NCI-H774 (cell line): ENCODE data around the gene DLX5.

Experiments
- DNase-seq: peaks from one replicate; lab custom pipeline; 2025; lab: John Stamatoyannopoulos, UW

Gene DLX5

GRCh38 chr7:97018126-97018601, 6.5 kb downstream of the DLX5 start:
- DNase-seq, result no peak

DNA sequence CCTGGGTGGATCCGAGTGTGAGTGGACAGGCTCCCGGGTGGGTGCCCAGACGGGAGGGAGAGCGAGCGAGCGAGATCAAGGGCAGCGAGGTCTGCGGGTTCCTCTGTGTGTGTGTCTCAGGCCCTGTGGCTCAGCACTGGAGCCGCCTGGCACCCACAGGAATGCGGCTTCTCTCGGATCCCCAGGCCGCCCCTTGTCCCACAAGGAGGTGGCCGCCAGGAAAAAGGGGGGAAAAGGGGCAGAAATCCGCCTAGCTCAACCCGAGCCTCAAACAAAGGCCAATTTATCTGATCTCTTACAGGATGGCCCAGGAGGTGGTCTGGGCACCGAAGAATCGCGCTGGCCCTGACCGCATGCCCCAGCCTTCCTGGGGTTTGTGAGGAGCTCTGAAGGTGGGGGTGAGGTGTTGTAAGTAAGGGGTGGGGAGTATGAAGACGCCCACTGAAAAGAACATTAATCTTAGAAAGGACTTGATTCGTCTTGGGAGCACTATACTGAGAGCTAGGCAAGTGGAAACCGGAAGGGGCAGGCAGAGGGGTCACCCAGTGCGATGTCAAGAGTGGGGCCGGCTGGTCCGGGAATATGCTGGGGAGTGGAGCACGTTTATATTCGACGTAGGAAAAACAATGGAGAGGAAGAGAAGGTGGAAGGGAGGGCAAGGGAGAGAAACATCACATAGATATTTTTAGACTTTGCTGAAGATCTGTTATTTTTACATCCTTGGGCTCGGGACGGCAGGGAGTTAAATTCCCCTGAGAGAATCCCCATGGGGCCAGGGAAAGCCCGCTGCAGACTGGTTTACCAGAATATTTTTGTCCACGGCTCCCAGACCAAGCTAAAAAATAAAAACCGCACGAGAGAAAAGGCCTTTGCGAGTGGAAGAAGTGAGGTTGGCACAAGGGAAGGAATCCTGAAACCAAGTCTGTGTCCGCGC, 7.2 kb downstream of the DLX5 start:
- DNase-seq, result no peak

- peak; percentile 76 for DNase-seq
Observed at GRCh38 chr7:97016381-97017191, 8.0 kb downstream of the DLX5 start.

DNA sequence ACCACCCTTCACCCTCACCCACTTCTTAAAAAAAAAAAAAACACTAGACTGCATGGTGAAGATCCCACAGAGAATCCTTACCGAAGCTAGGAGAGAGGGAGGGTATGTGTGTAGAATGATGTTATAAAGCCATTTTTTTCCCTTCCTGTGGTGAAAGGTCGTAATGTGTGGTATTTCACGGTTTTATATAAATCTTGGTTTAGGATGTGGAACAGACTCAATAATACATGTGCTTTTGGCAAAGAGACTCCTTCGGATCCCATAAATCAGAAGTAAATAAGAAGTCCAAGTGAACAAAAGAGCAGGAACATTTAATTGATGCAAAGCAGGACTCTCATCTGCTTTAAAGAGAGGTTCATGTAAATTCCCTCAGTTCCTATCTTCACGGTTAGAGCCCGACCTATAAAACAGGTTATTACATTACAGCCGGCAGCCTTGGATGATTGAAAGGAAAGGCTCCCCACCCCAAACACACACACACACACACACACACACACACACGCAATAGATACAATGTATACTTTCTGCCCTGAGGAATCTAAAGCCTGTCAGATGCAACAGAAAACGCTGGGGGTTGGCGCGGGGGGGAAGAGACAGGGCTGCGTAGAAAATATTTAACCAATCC, 8.8 kb downstream of the DLX5 start:
- DNase-seq, result no peak

GRCh38 chr7:97015279-97015678, 9.4 kb downstream of the DLX5 start:
- no peak for DNase-seq

GRCh38 chr7:97014145-97014750, 10.4 kb downstream of the DLX5 start:
- no peak for DNase-seq

DNA sequence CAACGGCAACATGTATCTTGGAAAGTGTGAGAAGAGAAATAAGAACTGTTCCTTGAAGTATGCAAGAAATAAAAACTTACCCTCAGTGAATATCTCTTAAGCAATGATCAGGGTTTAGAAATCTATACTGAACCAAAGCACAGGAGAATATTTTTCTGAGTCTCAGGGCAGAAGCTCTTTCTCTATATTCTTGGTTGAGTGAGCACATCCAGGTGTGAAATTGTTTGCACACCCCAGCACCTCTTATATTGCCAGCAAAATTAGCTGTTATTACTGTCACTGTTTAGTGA, 10.8 kb downstream of the DLX5 start:
- DNase-seq, result no peak

DNA sequence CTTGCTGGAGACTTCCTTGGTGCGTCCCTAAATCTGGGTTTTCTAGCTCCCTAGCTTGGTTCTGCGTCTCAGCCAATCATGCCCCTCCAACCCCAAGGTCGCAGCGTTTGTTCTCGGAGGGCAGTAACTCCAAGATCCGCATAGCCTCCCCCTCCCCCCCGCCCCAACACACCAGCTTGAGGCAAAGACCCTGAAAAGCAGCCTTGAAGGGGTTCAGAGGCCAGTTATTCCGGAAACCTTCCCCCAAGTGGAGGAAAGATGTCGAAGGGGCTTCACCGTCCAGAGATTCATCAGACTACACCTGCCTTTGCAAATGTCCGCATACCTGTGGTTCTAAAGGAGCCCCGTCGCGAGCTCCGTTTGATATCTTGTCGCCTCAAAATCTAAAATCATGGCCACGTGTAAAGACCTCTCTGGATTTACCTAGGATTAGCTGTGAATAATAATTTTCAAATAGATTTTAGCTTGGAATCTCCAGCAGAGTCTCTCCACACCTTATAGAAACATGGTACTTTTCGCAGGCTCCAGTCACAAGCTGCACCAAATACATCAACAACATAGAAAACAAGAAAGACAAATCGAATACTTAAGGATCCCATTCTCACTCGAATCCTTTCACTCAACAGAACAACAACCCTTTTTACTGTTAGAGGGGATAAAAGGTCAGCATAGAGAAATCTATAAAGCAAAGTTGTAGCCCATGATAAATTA, 11.3 kb downstream of the DLX5 start:
- no peak for DNase-seq

DNA sequence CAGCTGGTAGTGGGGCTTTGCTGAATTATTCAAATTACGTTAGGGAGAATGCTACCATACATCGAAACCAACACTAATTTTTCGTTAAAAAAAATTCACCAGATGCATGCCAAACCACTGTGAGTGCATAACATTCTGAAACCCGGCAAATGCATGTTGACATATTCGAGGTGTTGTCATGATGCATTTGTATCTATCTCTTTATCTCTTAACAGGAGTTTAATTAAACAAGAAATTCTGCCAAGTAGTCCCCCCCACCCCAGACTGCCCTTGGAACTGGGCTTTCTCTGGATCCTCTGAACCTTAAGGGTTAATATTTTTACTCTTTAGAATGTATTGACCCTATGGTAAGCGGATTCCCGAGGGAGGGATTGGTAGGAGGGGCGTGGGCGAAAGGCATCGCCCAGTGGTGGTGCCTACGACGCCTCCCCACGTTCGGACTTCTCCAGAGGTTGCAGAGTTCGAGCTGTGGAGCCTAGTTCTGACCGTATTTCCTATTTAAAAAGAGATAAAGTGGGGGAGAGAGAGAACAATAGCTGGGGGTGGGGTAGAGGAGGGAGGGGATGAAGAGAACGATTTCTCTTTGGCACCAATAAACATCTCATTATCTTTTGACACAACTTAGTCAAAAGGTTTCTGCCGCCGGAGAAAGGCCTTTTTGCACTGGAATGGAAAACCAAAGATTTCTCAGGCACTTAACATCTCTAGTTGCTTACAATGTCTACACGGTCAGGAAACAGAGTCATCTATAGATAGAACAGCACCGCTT, 12.1 kb downstream of the DLX5 start:
- peak; percentile 57 for DNase-seq

GRCh38 chr7:97011536-97012364, 12.9 kb downstream of the DLX5 start:
- no peak for DNase-seq

DNA sequence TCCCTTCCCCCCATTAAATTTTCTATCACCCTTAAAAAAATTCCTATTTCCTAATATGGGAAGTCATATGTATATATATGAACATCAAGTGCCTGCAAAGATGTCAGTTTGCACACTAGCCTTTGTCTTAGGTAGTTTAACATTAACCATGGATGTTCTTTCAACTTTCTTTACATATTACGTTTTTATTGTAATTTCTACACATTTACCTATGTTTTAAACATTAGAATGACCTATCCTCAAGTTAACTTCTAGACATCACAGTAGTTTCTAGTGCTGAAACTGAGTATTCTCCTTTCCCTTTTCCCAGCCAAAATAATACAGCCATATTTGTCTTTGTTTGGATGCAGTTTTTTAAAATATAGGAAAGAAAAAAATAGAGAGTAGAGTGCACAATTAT, 13.5 kb downstream of the DLX5 start:
- DNase-seq, result no peak

- no peak for DNase-seq
Observed at GRCh38 chr7:97009753-97010732, 14.6 kb downstream of the DLX5 start.

DNA sequence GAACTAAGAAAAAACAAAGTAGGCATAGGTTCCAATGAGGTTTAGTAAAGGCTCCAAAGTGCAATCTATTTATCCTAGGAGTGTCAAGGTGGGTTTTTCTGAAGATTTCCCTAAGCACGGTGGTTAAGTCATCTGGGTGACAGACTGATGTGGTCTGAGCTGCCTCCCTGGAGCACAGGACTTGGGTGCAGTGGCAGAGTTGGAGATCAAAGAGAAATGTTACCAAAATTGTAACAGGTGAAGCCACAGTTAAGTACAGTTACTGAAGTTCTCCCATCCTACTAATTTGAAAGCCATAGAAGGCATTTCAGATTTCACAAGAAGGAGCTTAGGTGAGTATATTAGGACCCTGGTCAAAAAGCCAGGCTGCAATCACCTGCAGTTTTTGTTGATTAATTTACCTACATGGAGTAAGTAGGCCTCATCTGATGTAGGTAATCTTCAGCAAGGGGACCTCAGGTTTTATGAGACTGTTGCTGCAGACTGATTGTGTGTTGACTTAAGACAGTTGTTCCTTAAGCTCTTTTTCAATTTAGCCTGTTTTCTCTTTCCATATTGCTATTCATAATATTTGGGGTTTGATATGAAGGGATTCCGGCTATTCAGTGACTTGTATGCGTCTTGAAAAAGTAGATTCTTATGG, 16.2 kb downstream of the DLX5 start:
- DNase-seq, result no peak

DNA sequence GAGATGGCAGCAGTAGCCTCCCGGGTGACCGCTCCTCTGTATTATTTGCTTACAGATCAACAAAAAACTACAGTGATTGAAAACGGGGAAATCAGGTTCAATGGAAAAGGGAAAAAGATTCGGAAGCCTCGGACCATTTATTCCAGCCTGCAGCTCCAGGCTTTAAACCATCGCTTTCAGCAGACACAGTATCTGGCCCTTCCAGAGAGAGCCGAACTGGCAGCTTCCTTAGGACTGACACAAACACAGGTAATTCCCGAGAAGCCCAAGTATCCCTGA, 17.1 kb downstream of the DLX5 start:
- DNase-seq, result no peak

- no peak for DNase-seq
Observed at GRCh38 chr7:97006816-97007582, 17.6 kb downstream of the DLX5 start.

DNA sequence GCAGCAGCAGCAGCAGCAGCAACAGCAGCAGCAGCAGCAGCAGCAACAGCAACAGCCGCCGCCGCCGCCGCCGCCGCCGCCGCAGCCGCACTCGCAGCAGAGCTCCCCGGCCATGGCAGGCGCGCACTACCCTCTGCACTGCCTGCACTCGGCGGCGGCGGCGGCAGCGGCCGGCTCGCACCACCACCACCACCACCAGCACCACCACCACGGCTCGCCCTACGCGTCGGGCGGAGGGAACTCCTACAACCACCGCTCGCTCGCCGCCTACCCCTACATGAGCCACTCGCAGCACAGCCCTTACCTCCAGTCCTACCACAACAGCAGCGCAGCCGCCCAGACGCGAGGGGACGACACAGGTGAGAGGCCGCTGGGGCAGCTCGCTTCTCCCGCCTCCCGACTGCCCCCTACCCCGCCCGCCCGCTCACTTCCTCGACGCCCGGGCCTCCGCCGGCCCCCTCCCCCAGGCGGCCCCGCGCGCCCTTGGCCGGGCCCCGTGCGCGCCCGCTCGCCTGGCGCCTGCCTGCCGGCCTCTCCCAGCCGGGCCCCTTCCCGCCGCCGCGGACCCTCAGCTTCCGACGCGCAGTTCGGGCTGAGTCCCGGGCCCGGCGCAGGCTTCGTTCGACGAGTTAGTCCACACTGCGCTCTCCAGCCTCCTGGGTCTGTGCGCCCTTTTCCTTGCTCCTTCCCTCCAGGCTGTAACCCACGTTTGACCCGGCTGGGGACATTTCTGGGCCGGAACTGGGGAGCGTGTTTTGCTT, 18.4 kb downstream of the DLX5 start:
- no peak for DNase-seq
